Peyer's patch (tissue), 4 donors: Measurements from ENCODE around the gene MAGEA11.
"Not testable (repeated sequence)": the region's sequence is repeated elsewhere in the genome, so short reads cannot be mapped to it uniquely, and the experiment has no call there.

Source experiments
- CTCF ChIP-seq, 6 experiments: fragments of 450-650 bp in 4 of 6; fragments of 200-600 bp in 2 of 6; sonication (generic) in 1 of 6; IDR thresholded peaks; one replicate each; pipeline ENCODE4 v1.5.1; 2017 to 2019; ENCODE audit warnings: antibody characterized with exemption in 6 of 6, mild to moderate bottlenecking in 3 of 6, moderate library complexity in 1 of 6
- POLR2A ChIP-seq, 2 donors: fragments of 450-650 bp; IDR thresholded peaks; one replicate each; pipeline ENCODE4 v1.5.1; 2017; ENCODE audit warnings: antibody characterized with exemption in 2 of 2, mild to moderate bottlenecking in 2 of 2, moderate library complexity in 2 of 2

GRCh38 chrX:149675088-149675487, 36.8 kb upstream of the MAGEA11 start:
- TF ChIP-seq CTCF, POLR2A (IDR thresholded peaks at IDR 0.05): not testable (repeated sequence)
